ENCODE results near the gene ABCG1.

The ABCG1 gene

DNA sequence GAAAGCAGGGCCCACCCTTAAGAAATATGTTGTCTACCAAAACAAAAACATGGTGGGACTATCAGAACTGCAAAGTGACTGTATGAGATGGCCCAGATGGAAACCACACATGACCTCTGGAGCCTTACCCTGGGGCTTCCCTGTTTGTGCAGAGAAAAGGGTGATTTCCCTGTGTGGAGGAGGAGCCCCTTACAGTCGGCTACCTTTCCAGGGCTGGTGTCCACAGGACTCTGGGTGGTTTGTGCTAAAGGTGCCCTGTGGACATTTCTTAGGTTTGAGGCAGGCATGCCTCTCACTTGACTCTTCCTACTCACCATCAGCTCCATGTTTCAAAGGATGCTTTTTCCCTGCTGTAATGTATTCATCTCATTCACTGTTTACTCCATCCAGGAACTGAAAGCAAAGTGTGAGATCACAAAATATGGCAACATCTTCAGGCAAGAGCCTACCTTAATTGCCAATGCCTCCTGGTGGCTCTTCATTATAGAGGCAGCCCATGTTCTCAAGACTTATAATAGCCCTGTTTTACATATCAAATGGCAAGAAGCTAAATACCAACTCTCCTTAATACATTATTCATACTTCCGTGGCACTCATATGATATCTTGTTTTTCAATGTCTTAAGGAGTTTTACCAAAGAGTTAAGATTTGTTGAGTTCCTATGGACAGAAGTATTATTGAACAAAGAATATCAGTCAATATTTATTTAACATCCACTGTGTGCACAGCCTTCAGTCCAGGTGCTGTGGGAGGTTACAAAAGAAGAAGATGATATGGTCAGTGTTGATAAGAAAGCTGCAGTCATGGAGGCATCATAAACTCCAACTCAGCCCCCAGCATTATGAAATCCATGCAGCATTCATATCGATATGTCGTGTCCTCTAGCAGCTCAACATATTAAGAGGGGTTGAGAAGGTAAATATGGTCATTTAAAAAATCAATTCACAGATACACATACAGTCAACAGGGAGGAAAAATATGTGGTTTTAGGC is 111.7 kb downstream of the ABCG1 start:
- TF ChIP-seq GATA3 (IDR thresholded peaks at IDR 0.05; ENCODE audit: low read depth, low read length) (no peak), GATA2 (IDR thresholded peaks at IDR 0.05; ENCODE audit: low read depth, low read length) (no peak)

- TF ChIP-seq GATA3 (IDR thresholded peaks at IDR 0.05; ENCODE audit: low read depth, low read length) (no peak), GATA2 (IDR thresholded peaks at IDR 0.05; ENCODE audit: low read depth, low read length) (no peak)
Observed at GRCh38 chr21:42331660-42332059, 112.7 kb downstream of the ABCG1 start.

- no peak for TF ChIP-seq GATA2 (IDR thresholded peaks at IDR 0.05; ENCODE audit: low read depth, low read length)
- no peak for TF ChIP-seq GATA3 (IDR thresholded peaks at IDR 0.05; ENCODE audit: low read depth, low read length)
Observed at GRCh38 chr21:42332557-42333317, 113.8 kb downstream of the ABCG1 start.

- TF ChIP-seq GATA2 (IDR thresholded peaks at IDR 0.05; ENCODE audit: low read depth, low read length) (no peak), GATA3 (IDR thresholded peaks at IDR 0.05; ENCODE audit: low read depth, low read length) (no peak)
Observed at GRCh38 chr21:42336054-42336453, 117.1 kb downstream of the ABCG1 start.

DNA sequence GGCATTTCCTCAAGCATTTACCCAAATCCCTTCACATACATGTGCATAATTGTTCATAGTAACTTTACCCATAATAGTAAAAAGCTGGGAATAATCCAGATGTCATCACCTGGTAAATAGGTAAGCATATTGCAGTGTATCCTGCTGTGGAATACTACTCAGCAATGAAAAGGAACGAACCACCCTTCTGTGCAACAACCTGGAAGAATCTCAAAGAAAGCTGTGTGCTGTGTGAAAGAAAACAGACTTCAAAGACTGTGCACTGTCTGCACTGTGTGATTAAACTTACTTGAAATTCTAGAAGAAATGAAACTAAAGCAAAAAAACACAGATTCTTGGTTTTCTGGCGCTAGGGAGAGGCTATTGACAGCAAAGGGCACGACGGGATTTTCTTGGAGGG is 118.3 kb downstream of the ABCG1 start:
- no peak for TF ChIP-seq GATA3 (IDR thresholded peaks at IDR 0.05; ENCODE audit: low read depth, low read length)

- TF ChIP-seq GATA2 (IDR thresholded peaks at IDR 0.05; ENCODE audit: low read depth, low read length) (no peak), GATA3 (IDR thresholded peaks at IDR 0.05; ENCODE audit: low read depth, low read length) (no peak)
Observed at GRCh38 chr21:42337830-42338728, 119.1 kb downstream of the ABCG1 start.

DNA sequence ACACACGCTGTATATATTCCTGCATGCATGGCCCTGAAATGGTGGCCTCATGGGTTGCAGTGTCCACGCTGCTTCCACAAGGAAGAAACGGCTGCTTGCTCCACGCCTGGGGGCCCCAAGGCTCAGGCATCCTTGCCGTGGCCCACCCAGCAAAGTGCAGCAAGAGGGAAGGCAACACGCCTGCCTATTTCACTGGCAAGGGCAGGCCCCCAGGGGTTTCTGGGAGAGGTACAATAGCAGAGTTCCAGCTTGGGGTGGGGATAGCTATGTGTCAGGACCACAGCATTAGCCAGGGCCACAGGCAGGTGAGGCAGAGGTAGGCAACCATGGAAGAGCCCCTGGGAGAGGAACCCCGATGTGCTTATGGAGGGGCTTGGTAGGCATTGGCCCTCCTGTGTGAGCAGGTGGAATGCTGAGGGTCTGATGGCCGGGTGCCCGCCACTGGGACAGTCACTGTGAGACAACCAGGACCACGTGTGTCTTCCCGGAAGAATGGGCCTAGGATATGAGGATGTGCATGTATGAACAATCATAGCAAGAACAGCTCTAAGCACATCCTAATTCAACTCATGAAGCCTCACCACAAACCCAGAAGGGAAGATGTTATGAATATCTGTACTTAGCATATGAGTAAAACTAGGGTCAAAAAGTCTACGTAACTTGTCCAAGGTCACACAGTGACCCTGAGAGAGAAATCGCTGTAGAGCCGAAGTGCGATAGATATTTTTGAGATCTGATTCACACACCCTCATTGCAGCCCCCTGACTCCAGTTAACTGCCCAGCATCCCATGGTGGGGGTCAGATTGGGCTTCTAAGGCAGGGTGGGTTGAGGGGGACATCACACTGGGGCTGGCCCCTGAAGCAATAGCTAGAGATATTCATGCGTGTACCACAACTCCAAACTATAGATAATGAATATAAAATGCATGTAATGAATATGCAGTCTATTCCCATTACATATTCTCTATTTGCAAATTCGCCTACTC is 120.1 kb downstream of the ABCG1 start:
- no peak for TF ChIP-seq GATA2 (IDR thresholded peaks at IDR 0.05; ENCODE audit: low read depth, low read length)
- TF ChIP-seq GATA3 (IDR thresholded peaks at IDR 0.05; ENCODE audit: low read depth, low read length): no peak

- no peak for TF ChIP-seq GATA2 (IDR thresholded peaks at IDR 0.05; ENCODE audit: low read depth, low read length)
- TF ChIP-seq GATA3 (IDR thresholded peaks at IDR 0.05; ENCODE audit: low read depth, low read length): no peak
Observed at GRCh38 chr21:42340187-42341050, 121.5 kb downstream of the ABCG1 start.

DNA sequence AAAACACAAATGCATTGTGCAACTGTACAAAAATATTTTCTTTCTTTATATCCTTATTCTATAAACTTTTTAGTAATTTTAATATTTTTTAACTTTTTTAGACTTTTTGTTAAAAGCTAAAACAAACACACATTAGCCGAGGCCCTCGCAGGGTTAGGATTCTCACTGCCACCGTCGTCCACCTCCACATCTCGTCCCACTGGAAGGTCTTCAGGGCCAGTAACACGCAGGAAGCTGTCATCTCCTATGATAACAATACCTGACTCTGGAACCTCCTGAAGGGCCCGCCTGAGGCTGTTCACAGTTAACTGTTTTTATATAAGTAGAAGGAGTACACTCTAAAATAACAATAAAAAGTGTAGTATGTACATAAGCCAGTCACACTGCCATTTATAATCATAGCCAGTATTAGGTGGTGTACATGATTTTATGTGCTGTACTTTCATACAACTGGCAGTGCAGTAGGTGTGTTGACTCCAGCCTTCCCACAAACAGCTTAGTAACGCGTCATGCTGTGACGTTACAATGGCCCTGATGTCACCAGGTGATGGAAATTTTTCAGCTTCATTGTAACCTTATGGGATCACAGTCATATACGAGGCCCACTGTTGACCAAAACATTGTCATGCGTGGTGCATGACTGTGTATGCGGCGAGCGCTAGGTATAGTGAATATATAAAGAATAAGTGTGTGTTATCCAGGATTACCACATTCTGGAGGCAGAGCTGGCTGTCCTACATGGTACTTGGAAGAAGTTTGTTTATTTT is 123.0 kb downstream of the ABCG1 start:
- TF ChIP-seq GATA3 (IDR thresholded peaks at IDR 0.05; ENCODE audit: low read depth, low read length): no peak

- TF ChIP-seq GATA2 (IDR thresholded peaks at IDR 0.05; ENCODE audit: low read depth, low read length): no peak
- no peak for TF ChIP-seq GATA3 (IDR thresholded peaks at IDR 0.05; ENCODE audit: low read depth, low read length)
Observed at GRCh38 chr21:42343101-42343500, 124.2 kb downstream of the ABCG1 start.

DNA sequence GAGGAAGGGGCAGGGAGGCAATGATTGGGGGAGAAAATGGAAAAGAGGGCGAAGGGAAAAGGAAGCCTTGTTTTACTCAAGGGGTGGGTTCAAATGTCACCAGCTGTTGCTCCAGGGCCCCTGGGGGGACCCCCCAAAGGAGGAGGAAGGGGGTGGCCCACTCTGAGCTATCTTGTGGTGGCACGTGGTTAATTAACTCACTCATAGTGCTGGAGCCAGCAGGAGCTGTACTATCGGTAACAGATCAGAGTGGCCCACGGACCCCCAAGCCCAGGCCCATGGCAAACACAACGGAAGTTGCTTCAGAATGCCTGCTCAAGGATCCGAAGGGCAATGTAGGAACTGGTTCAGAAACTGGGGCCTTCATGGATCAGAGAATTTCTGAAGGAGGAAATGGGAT is 124.6 kb downstream of the ABCG1 start:
- TF ChIP-seq GATA2 (IDR thresholded peaks at IDR 0.05; ENCODE audit: low read depth, low read length) (no peak), GATA3 (IDR thresholded peaks at IDR 0.05; ENCODE audit: low read depth, low read length) (no peak)
